ENCODE measurements around the gene GRIK4.

The GRIK4 gene

GRCh38 chr11:120681434-120682331 lies 170.1 kb downstream of the GRIK4 start:
- DNase-seq, result no peak

- no peak for DNase-seq
Observed at GRCh38 chr11:120682332-120682649, 170.7 kb downstream of the GRIK4 start.

DNA sequence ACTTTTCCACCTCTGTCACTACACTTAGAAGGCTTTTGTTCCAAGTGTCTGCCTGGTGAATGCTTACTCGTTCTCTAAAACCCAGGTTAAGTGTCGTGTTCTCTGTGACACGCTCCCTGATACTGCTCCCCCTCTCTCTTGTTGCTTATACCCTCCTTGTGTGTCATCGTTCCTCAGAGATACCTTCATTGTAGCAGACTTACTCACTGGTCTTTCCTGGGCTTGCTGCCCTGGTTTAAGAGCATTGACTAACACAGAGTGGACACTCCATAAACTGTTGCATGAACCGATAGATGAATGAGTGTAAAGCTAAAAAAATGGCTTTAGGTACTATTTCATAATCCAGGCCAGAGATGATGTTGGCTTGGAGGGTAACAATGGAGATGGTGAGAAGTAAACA lies 171.3 kb downstream of the GRIK4 start:
- peak; percentile 6 for DNase-seq

GRCh38 chr11:120686516-120686915 lies 175.0 kb downstream of the GRIK4 start:
- no peak for DNase-seq

DNA sequence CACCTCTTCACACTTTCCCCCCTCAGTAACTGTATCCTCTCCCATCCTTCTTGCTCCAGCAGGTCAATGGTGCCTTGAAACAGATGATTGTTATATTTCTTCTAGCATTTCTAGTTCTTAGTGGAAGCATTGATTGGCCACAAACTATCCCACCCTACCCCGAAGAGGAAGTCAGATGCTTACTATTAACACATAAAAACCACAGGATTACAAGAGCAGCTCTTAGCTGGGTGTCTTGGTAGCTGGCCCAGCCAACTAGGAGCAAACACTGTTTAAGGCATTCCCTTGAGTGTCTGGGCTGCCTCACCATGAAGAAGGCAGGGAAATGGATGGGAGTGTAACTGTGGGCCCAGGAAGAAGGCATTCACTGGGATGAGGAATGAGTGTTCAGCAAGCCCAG lies 176.6 kb downstream of the GRIK4 start:
- no peak for DNase-seq

- DNase-seq, result no peak
Observed at GRCh38 chr11:120689596-120690275, 178.2 kb downstream of the GRIK4 start.

GRCh38 chr11:120690406-120690805 lies 178.9 kb downstream of the GRIK4 start:
- DNase-seq, result no peak

DNA sequence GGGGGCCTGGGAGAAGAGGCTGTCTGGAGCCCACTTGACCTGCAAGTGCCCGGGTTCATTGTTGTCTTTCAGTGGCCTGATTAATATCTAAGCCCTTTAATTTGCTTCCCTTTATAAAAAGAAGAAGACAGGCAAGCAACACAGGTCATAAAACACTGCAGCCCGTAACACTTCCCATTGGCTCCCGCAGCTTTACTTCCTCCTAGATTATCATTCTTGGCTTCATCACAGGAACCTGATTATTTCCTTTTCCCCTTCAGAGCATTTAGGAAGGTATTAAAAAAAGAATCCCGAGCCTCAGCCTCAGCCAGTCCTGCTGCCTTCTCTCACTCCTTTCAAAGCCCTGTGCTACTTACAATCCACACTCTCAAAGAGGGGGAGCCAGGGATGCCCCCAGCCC lies 183.2 kb downstream of the GRIK4 start:
- no peak for DNase-seq

- DNase-seq, result no peak
Observed at GRCh38 chr11:120695426-120695825, 183.9 kb downstream of the GRIK4 start.

GRCh38 chr11:120695939-120696338 lies 184.4 kb downstream of the GRIK4 start:
- no peak for DNase-seq

DNA sequence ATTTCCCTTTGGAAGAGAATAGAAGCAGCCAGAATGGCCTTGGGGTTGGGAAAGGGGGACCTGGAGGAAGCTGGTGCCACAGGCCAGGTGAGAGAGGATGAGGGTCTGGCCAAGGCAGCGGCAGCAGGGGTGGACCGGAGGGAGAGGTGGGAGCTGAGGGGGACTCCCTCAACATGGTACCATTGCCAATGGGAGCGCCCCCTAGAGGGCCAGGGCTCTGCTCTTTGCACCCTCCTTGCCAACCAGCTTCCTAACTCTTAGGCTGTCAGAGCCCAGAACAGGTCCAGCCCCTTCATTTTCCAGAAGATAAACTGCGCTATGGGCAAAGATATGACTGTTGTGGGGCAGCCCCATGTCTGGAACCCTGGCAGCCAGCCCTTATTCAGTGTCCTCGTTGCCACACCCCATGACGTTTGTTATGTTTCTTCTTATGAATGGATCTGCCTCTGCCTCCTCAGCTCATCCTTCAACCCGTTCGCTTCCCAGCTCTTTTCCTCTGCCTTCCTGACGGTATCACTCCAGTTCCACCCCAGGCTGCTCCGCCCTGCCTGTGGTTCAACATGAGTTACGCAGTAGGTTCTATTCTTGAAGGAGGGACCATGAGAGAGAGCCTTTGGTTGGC lies 185.2 kb downstream of the GRIK4 start:
- DNase-seq, result no peak

- no peak for DNase-seq
Observed at GRCh38 chr11:120698918-120699317, 187.4 kb downstream of the GRIK4 start.

DNA sequence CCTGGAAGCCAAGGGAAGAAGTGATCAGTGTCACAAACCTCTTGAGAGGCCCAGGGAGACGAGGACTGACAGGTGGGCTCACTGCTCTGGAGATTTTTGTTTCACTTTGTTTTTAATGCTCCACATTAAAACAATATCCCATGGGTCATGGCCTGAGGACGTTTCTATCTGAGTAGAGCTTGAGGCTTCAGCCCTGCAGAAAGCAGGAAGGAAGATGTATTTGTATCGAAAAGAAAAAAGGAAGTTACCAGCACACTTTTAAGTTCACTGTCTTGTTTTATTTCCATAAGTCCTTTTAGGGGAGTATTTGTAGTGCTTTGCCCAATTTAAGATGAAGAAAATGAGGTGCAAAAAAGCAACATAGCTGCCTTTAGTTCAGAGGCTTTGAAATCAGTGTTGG lies 191.1 kb downstream of the GRIK4 start:
- no peak for DNase-seq

- DNase-seq, result no peak
Observed at GRCh38 chr11:120703358-120704152, 192.0 kb downstream of the GRIK4 start.

DNA sequence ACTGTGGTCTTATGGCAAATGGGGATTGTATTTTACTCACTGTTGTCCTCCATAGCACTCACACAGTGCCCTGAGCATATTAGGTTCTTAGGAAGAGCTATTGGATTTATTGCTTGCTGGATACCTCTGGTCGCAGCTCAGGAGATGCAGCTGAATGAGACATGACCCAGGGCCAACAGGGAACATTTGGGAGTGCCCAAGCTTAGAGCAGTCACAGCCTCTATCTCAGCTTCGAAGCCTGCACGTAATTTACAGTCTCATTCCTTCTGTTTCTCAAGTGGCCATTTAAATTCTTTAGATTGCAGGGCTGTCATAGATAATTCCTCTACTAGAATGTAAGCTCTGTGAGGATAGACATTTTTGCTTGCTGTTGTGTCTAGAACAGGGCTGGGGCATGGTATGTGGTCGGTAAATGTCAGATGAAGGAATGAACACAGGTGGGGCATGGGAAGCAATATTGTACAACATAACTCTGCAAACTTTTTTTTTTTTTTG lies 192.8 kb downstream of the GRIK4 start:
- no peak for DNase-seq

DNA sequence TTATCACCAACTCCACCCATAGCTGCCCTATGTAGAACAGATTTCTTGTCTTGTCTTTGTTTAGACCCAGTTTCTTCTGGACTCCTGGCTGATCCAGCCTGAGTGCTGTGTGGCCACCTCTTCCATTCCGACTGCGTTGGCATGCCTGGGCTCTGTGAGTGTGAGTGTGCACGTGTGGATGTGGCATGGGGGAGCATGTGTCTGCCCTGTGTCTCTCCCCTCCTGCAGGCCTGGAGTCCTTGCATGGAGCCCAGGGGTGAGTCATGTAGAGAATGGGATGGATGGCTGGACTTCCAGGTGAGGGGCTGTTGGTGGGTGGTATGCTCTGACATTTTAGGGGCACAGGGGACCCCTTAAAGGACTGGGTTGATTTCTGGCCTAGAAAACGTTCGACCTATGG lies 194.7 kb downstream of the GRIK4 start:
- DNase-seq, result no peak

- no peak for DNase-seq
Observed at GRCh38 chr11:120707098-120707497, 195.6 kb downstream of the GRIK4 start.

GRCh38 chr11:120707663-120708062 lies 196.1 kb downstream of the GRIK4 start:
- no peak for DNase-seq

GRCh38 chr11:120708511-120709183 lies 197.1 kb downstream of the GRIK4 start:
- DNase-seq, result no peak

GRCh38 chr11:120709808-120710207 lies 198.3 kb downstream of the GRIK4 start:
- DNase-seq, result no peak

- peak; percentile 77 for DNase-seq
Observed at GRCh38 chr11:120710354-120711131, 199.0 kb downstream of the GRIK4 start.
